Esophagus squamous epithelium (tissue), 5 donors: ENCODE measurements around the gene SRPX. TPM values are rescaled to one million over a fixed set of nuclear protein-coding genes. Genes with fewer than 3 reads are reported as not detected.

ENCODE experiments used
- DNase-seq: peaks from one replicate; lab custom pipeline; 2025; lab: John Stamatoyannopoulos, UW
- H3K27ac ChIP-seq, 4 donors: fragments of 200-600 bp; sonication (generic); one replicate each; pipeline ENCODE4 v1.5.1; 2016 to 2019; ENCODE audit warnings: mild to moderate bottlenecking in 1 of 4
- H3K27me3 ChIP-seq, 4 donors: fragments of 200-600 bp; sonication (generic); 1 replicate in 3 of 4; 2 replicates in 1 of 4; pipeline versions ENCODE4 v1.5.1 to v1.6.0; 2017 to 2021; ENCODE audit warnings: antibody characterized with exemption in 1 of 4
- H3K36me3 ChIP-seq, 3 donors: fragments of 200-600 bp; sonication (generic); one replicate each; pipeline ENCODE4 v1.5.1; 2016 to 2019
- H3K4me1 ChIP-seq, 3 donors: fragments of 200-600 bp; sonication (generic); one replicate each; pipeline ENCODE4 v1.5.1; 2017 to 2019
- H3K4me3 ChIP-seq, 4 donors: fragments of 200-600 bp; sonication (generic); 1 replicate in 3 of 4; 2 replicates in 1 of 4; pipeline ENCODE4 v1.5.1; 2016 to 2019; ENCODE audit warnings: mild to moderate bottlenecking in 2 of 4, moderate library complexity in 1 of 4
- H3K9me3 ChIP-seq, 3 donors: fragments of 200-600 bp; sonication (generic); one replicate each; pipeline ENCODE4 v1.5.1; 2016 to 2019
- POLR2A ChIP-seq, 4 donors: fragments of 450-650 bp; IDR thresholded peaks; one replicate each; pipeline ENCODE4 v1.6.1; 2017; ENCODE audit warnings: antibody characterized with exemption in 4 of 4, mild to moderate bottlenecking in 4 of 4, moderate library complexity in 3 of 4
- WGBS, 2 donors: methylation state at CpG; one replicate each; pipeline ENCODE4 v1.1.5; 2018; 5-methylcytosine and 5-hydroxymethylcytosine counted together
- intact Hi-C: fragments of 100-400 bp; cut with DNase I; formaldehyde crosslinking; loops from one replicate; pipeline ENCODE4 v1.15.0; 2022
- total RNA-seq, 4 donors: library from RNA; depleted of rRNA; stranded (reverse); fragments of >200 nt; gene quantifications; one replicate each; pipeline ENCODE4 v1.1.0, GENCODE V29; 2016
- TF ChIP-seq, protein P1 (sequence below), 6 experiments: fragments of 450-650 bp in 4 of 6; fragments of 200-600 bp in 2 of 6; sonication (generic) in 2 of 6; IDR thresholded peaks; one replicate each; pipeline ENCODE4 v1.5.1; 2016 to 2019; ENCODE audit warnings: antibody characterized with exemption in 6 of 6, mild to moderate bottlenecking in 4 of 6, moderate library complexity in 4 of 6
- donor health status: DM: yes; HTN: yes; CAD: no.

SRPX gene
- total RNA-seq, 4 donors from 2014 or later, result 0.99 to 88.1 (median 16.0) TPM

DNA sequence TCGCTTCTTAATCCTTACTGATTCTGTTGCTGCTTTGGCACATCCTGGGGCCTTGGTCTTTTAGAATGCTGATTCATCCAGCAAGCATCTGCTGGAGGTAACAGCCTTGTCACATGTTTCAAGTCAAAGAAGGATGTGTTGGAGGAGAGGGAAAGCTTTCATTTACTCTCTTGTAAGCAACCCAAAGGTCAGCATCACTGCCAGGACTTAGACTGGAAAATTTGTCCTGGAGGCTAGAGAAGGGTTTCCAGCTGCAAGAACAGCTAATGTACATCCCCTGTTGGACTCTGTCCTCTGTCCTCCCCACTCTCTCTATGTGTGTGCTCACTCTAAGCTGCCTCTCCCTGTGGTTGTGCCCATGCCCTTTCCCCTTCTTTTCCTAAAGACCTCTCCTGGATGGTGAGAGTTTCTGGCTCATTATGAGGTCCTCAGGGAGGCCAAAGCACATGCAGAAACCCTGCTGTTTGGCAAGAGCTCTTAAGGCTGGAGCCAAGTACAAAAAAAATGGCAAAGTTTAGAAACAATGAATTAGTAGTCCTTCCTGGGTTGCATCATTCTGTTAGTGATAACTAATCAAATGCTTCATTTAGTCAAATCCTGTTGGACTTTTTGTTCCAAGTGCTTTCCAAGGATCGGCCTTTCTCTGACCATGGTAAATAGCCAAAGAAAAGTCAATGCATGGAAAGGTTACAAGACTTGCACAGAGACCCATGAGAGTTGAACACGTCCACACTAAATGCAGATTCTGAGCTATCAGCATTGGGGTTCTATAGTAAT, 13.4 kb upstream of the SRPX start:
- WGBS, 2 donors, result 24 to 37% methylated on average over 3 of the region's 3 CpGs

DNA sequence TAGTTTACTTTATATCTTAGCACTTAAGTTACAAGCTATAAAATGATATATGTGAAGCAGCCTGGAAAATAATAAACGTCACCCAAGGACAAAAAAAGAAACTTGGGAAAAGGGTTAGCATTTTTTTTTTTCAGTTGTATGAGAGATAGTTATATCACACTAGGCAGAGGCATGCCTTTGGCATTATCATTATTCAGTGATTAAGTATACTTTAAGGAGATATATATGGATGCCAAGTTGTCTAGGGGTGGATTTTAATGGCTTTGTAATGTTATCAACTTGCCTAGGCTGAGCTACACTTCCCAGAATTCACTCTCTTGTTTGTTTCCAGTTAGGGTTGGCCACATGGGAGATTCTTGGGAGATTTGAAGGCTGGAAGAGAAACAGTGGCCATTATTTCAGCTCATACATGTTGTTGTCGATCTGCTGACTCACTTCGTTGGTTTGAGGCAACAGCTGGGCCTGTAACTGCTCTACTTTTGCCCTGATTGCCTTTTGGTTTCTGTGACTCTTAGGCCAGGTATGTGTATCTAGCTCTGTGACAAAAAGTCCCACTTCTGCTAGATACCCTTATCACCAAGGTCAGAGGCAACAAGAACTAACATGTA, 11.5 kb upstream of the SRPX start:
- Histone ChIP-seq H3K27me3 (peaks cover 0 to 5% (median 0%) of the 10 kb centered on the region in 4 donors), H3K4me1 (no peaks in the 10 kb centered on the region), H3K27ac (peak overlapping the region in 2 of 4 donors; percentile 34 to 57), H3K36me3 (no peaks in the 10 kb centered on the region), H3K9me3 (no peaks in the 10 kb centered on the region), H3K4me3 (no peak overlapping the region)
- intact Hi-C loops, result no loop called here
- DNase-seq, result no peak
- TF ChIP-seq, protein P1, sequence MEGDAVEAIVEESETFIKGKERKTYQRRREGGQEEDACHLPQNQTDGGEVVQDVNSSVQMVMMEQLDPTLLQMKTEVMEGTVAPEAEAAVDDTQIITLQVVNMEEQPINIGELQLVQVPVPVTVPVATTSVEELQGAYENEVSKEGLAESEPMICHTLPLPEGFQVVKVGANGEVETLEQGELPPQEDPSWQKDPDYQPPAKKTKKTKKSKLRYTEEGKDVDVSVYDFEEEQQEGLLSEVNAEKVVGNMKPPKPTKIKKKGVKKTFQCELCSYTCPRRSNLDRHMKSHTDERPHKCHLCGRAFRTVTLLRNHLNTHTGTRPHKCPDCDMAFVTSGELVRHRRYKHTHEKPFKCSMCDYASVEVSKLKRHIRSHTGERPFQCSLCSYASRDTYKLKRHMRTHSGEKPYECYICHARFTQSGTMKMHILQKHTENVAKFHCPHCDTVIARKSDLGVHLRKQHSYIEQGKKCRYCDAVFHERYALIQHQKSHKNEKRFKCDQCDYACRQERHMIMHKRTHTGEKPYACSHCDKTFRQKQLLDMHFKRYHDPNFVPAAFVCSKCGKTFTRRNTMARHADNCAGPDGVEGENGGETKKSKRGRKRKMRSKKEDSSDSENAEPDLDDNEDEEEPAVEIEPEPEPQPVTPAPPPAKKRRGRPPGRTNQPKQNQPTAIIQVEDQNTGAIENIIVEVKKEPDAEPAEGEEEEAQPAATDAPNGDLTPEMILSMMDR (IDR thresholded peaks at IDR 0.05), result no peak
- TF ChIP-seq POLR2A (IDR thresholded peaks at IDR 0.05), result no peak
- 12 to 41% methylated on average over 2 to 3 of the region's 3 CpGs for WGBS, 2 donors

More for the DNA sequence above, 13.4 kb upstream of the SRPX start:
- Histone ChIP-seq H3K9me3 (no peaks in the 10 kb centered on the region), H3K36me3 (no peaks in the 10 kb centered on the region), H3K27me3 (no peaks in the 10 kb centered on the region), H3K4me1 (no peaks in the 10 kb centered on the region), H3K4me3 (no peak overlapping the region), H3K27ac (peak overlapping the region in 2 of 4 donors; percentile 57 to 59)
- DNase-seq, result no peak
- TF ChIP-seq, protein P1 (IDR thresholded peaks at IDR 0.05), result no peak
- TF ChIP-seq POLR2A (IDR thresholded peaks at IDR 0.05), result no peak
- intact Hi-C loops, result no loop called here

DNA sequence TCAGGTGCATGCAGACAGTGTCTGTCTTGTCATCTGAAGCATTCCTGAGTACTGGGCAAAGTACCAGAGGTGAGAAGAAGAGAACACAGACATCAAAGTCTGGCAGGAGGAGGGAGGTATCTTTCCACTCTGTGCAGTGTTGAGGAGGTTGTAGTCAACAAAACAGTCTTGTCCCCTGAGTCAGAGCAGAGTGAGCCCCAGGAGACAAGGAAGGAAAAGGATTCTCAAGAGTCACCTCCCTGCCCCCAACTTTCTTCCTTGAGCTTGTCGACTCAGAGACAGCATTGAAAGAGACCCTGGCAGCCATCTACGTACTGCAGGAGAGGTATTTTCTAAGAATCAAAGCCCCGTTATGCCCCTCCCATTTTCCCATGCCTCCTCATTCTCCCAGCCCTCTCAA, 4.4 kb upstream of the SRPX start:
- 20 to 42% methylated on average over 1 to 2 of the region's 3 CpGs for WGBS, 2 donors
- no peak for TF ChIP-seq POLR2A (IDR thresholded peaks at IDR 0.05)
- TF ChIP-seq, protein P1 (IDR thresholded peaks at IDR 0.05), result no peak
- Histone ChIP-seq H3K27ac (no peak overlapping the region), H3K9me3 (no peaks in the 10 kb centered on the region), H3K4me1 (peaks cover 0 to 10% (median 0%) of the 10 kb centered on the region in 3 donors), H3K4me3 (no peak overlapping the region), H3K27me3 (peaks cover 0 to 12% (median 2%) of the 10 kb centered on the region in 4 donors), H3K36me3 (no peaks in the 10 kb centered on the region)
- intact Hi-C loops, result no loop called here
- no peak for DNase-seq

DNA sequence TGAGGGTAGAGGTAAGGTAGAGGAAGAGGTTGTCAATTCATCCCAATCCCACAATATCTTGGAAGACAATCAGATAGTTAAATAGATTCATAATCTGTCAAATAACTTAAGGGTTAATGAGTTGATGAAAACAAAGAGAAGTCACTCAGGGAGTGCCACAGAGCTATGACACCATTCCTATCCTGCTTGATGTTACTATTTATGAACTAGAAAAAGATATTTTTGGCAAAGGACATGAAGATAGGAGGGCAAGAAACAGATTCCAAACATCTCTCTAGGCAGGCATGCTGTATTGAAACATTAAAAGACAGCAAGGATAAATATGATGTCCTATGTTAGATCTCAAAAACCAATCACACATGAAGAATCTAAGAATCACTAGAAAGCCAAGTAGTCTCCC, 3.5 kb upstream of the SRPX start:
- Histone ChIP-seq H3K27me3 (peaks cover 0 to 19% (median 2%) of the 10 kb centered on the region in 4 donors), H3K36me3 (no peaks in the 10 kb centered on the region), H3K9me3 (no peaks in the 10 kb centered on the region), H3K4me3 (no peak overlapping the region), H3K27ac (no peak overlapping the region), H3K4me1 (peaks cover 0 to 17% (median 0%) of the 10 kb centered on the region in 3 donors)
- intact Hi-C loops, result no loop called here
- TF ChIP-seq, protein P1 (IDR thresholded peaks at IDR 0.05), result no peak
- TF ChIP-seq POLR2A (IDR thresholded peaks at IDR 0.05), result no peak
- no peak for DNase-seq

DNA sequence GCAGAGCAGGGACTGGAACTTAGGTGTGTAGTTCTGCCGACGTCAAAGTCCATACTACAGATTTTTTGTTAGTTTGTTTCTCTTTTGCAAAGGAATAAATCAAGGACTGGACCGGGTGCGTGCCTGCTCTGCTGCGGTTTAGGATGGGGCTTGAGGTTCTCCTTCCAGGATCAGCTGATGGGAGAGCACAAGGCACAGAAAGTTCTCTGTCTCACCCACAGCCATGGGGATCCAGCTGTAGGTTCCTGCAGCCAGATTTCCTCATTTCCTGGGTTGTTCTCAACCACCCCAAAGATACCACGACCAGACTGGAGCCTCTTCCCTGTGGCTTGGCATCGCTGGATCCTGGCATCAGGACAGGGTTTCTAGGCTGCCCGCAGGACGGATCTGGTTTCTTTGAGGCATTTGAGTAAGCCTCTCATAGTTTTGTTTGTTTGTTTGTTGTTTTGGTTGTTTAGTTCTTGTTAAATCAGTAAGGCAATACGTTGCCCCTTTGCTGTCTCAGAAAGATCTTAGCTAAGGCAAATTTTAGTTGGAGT, 789 bp upstream of the SRPX start:
- peaks cover 0 to 30% (median 0%) of the 10 kb centered on the region in 4 donors for H3K27me3 ChIP-seq

More for the DNA sequence above, 789 bp upstream of the SRPX start:
- peak overlapping the region in 2 of 4 donors; percentile 56 to 66 for H3K27ac ChIP-seq
- DNase-seq, result no peak
- H3K9me3 ChIP-seq, result no peaks in the 10 kb centered on the region
- H3K36me3 ChIP-seq, result no peaks in the 10 kb centered on the region
- intact Hi-C loops, result no loop called here
- peaks cover 0 to 17% (median 0%) of the 10 kb centered on the region in 3 donors for H3K4me1 ChIP-seq
- 34 to 54% methylated on average over 5 to 6 of the region's 10 CpGs for WGBS, 2 donors
- peak overlapping the region in 3 of 4 donors; percentile 39 to 64 (median 55) for H3K4me3 ChIP-seq
- TF ChIP-seq POLR2A (IDR thresholded peaks at IDR 0.05), result no peak
- TF ChIP-seq, protein P1 (IDR thresholded peaks at IDR 0.05), result no peak
